ENCODE results near the gene RPN2.

Gene RPN2

DNA sequence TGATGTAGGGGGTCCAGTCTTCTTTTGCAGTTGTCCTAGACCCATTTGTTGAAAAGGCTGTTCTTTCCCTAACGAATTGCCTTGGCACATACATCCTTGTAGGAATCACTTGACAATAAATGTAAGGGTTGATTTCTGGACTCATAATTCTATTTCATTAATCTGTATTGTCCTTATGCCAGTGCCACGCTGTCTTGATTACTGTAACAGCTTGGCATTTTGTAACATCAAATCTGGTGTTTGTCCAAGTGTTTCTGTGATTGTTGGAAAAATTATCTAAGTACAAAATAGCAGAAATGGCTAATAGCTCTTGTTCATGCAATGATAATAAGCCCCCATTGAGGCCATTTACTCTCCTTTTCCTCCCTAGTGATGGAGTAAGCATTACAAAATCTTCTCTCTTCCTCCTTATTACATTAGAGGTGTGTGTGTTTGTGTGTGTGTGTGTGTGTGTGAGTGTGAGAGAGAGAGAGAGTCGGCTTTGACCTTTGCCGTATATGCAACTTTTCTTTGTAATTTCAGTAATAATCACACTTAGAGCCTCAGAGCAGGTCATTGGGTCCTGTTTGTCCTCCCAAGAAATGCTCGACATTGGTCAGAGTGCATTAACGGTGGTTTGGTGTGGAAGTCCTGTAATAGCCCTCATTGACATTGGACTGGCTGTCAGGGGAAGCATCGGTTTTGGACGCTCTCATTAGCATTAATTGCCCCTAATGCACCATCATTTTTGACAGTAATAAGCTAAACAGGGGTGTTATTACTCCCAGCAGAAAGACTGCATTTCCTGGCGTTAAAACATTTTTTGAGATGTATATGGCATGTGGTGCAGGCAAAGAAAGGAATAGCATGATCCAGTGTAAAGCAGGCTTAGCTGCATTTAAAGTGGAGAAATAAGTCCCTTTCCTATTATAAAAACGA lies 40.9 kb downstream of the RPN2 start:
- DNase-seq, result no peak

- no peak for DNase-seq
These were observed 41.6 kb downstream of the RPN2 start for GRCh38 chr20:37220731-37221130.

GRCh38 chr20:37222086-37222485 lies 43.0 kb downstream of the RPN2 start:
- DNase-seq, result no peak

DNA sequence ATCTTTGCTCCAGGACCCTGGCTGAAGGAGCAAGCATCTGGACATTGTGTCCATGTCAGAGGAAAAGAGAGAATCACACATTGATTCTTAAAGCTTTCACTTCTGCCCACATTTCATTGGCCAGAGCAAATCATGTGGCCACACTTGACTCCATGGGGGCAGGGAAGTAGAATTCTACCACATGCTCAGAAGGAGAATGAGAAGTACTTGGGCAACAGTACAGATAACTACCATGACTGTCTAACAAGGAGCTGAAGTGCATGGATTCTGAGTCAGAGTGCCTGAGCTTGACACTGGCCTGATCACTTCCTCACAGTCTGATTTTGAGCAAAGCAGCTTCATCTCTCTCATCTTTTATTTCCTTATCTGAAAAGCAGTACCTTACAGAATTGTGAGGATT lies 43.9 kb downstream of the RPN2 start:
- no peak for DNase-seq

- peak; percentile 4 for DNase-seq
These were observed 46.0 kb downstream of the RPN2 start for GRCh38 chr20:37225146-37225545.

- peak; percentile 17 for DNase-seq
These were observed 47.8 kb downstream of the RPN2 start for GRCh38 chr20:37226889-37227288.

- no peak for DNase-seq
These were observed 49.0 kb downstream of the RPN2 start for GRCh38 chr20:37228082-37228481.

DNA sequence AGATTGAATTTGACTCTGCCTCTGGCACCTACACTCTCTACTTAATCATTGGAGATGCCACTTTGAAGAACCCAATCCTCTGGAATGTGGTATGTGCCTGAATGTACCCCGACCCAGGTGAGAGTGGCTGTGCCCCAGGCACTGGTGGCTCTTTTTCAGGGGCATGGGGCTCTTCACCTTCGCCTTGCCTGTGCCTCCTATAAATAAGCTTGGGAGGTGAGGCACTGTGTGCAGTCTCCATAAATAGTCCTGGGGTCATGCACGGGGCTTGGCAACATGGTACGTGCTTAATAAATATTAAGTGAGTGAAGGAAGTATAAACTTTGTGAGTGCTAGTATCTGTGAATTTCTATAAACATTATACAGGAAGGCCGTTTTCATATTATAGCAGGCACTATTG lies 49.5 kb downstream of the RPN2 start:
- DNase-seq, result no peak

- DNase-seq, result no peak
These were observed 50.2 kb downstream of the RPN2 start for GRCh38 chr20:37229357-37229756.

DNA sequence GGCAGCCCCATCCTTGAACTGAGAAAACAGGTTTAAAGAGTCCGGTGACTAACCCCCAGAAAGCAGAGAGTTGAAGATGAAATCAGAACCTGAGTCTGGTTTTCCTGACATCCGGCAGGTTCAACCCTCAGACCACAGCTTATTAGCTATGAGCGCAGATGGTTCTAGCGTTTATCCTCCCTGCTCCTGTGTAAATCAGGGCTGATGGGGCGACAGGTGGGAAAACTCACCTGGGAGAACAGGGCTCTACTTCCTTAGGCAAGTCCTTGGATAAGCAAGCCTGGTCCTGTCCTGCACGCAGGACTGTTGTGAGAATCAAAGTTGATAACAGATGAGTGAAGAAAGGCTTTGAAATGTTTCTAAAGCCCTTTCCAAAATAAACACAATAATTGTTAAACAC lies 51.1 kb downstream of the RPN2 start:
- DNase-seq, result peak; percentile 17

DNA sequence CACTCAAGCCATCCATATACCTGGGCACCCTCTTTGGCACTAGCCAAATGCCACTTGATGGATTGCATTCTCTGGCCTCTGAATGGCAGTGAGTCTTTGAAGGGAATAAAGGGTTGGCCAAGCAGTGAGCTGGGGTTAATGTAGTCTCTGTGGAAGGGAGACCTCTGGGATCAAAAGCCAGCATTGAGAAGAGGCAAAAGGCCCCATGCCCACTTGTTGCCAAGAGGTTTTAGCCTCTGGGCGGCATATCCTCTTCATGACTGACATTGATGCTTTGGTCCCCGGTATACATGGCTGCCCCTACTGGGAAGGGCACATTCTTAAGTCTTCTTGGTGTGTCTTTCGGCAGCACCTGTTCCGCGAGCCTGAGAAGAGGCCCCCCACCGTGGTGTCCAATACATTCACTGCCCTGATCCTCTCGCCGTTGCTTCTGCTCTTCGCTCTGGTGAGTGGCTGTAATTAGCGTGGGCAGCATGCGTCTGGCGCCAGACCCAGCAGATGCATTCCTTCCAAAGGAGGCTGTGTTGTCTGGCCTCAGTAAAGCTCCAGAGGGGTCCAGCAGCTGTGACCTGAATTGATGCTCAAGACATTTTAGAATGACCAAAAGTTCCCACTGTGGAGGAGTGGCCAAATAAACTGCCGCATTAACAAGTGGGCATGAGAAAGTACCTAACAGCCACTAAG lies 53.0 kb downstream of the RPN2 start:
- no peak for DNase-seq

- no peak for DNase-seq
These were observed 54.6 kb downstream of the RPN2 start for GRCh38 chr20:37233548-37234253.

GRCh38 chr20:37234254-37234581 lies 55.1 kb downstream of the RPN2 start:
- DNase-seq, result no peak

GRCh38 chr20:37235065-37235464 lies 55.9 kb downstream of the RPN2 start:
- no peak for DNase-seq

- no peak for DNase-seq
These were observed 57.3 kb downstream of the RPN2 start for GRCh38 chr20:37236462-37236861.

DNA sequence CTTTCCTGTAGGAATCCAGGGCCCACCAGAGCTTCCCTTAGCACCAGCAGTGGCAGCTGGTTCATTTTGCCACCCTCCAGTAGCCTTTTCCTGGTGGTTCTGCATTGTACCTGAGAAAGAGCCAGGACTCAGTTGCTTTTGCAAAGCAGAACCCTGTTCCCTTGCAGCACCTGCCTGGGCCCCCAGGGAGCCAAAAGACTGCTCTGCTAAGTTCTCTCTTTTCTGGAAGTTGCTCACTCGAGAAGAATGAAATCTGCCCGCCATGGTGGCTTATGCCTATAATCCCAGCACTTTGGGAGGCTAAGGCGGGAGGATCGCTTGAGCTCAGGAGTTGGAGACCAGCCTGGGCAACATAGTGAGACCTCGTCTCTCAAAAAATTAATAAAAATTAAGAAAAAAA lies 58.5 kb downstream of the RPN2 start:
- DNase-seq, result no peak

- DNase-seq, result no peak
These were observed 59.3 kb downstream of the RPN2 start for GRCh38 chr20:37238426-37238825.

DNA sequence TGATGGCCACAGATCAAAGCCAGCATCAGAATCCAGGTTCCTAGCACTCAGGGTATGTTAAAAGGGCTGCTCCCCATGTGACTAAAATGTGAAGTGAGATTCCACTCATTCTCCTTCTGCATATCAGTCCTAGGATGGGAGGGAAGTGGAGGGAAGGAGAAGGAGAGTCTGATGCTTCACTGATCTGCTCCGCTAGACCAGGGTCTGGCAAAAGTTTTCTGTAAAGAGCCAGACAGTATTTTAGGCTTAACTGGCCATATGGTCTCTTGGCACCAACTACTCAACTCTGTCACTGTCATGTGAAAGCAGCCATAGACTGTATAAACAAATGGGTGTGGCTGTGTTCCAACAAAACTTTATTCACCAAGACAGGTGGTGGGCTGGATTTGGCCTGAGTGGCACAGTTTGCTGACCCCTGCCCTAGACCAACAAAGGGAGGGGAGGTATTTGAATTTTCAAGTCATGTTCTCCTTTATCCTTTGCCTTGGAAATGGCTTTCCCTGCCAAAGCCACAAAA lies 59.9 kb downstream of the RPN2 start:
- DNase-seq, result no peak

DNA sequence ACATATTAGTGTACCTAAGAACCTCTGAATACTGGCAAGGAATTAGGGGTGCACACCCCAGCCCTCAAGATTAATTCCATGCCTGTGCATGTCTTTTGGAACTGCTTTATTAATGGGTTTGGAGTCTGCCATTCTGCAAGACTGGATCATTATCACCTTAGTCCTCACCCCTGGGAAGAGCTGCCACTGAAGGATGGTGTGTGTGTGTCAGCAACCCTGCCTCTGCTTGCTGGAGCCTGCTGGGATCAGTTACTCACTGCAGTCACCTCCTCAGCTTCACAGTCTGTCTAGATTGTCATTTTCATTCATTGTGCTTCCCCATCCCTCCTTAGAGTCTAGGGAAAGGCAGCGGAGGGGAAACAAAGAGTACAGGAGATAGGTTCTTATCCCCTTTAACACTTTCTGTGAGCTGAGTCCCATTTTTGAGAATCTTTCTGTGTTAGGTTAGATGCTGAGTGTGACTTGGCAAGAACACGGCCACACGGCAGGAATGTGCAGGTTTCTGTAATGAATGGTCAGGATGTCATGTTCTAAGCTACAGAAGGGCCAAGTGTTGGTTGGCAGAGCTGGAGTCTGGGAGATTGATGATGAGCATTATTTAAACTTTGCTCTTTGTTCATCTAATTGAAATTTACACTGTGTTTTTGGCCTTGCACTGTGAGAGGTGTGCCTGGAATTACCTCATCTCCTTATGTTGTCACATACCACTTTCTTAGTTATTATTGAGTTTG lies 61.4 kb downstream of the RPN2 start:
- no peak for DNase-seq

- DNase-seq, result no peak
These were observed 63.4 kb downstream of the RPN2 start for GRCh38 chr20:37242503-37242902.

DNA sequence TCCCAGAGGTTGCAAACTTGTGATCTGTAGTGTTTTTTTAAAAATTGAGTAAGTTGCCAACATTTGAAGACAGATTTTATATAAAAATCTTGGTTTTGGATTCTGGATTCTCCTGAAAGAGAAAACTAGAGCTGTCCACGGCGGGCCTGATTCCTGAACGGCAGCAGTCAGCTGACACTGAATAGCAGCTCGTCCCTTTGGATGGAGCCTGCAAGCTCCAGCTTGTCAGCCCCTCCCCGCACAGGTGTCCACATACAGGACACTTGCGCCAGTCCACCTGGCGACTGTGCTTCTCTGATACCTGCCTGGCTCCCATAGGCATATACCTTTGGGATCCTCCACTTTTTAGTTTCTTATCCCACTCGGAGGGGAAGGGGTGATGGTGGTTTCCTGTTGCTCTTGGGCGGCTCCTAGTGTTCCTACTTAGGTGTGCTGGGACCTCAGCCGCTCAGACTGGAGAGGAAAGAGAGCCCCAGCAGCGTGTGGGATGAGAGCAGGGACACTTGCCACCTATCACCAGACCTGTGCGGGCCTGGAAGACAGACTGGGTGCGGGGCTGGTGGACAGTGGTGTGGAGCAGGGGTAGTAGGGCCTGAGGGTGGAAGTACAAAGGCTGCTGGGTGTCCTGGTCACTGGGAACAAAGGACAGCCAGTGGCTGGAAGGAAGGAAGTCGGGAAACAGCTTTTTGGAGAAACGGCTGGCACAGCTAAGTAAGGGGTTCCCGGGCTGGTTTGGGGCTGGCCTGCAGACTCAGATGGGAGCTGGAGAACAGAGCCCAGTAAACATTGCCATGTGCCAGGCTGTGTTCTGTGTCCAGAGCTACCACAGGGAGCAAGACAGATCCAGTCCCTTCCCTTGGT lies 64.2 kb downstream of the RPN2 start:
- no peak for DNase-seq
